ENCODE measurements around the gene RANBP1. TPM values are rescaled to one million over a fixed set of nuclear protein-coding genes. Genes with fewer than 3 reads are reported as not detected.

RANBP1 gene
- polyA plus RNA-seq, 1 donor (not counting 4 experiments of a cell fraction or from before 2014, with no cell fraction given), result 193 TPM

GRCh38 chr22:20166703-20167102 is 50.8 kb downstream of the RANBP1 start:
- FAIRE-seq (no peak), DNase-seq (ENCODE audit: low read depth, low spot score) (no peak)
- H3K4me3 ChIP-seq (ENCODE audit: control insufficient read depth in 2 of 3, extremely low read depth in 1 of 3, insufficient read depth in 2 of 3, low read depth in 1 of 3, low read length in 3 of 3), result no peak overlapping the region
- H3K27ac ChIP-seq (ENCODE audit: control insufficient read depth, insufficient read depth, low read length), result no peak overlapping the region
- no peaks in the 10 kb centered on the region for H3K79me2 ChIP-seq (ENCODE audit: control insufficient read depth, insufficient read depth, low read length)
- H3K9ac ChIP-seq (ENCODE audit: control insufficient read depth, extremely low read depth, insufficient read depth, low read length), result no peak overlapping the region
- no peak overlapping the region for H3K4me2 ChIP-seq (ENCODE audit: control insufficient read depth, extremely low read depth, insufficient read depth, low read depth, low read length)
- H3K9me1 ChIP-seq (ENCODE audit: control insufficient read depth, extremely low read depth, insufficient read depth, low read length), result no peaks in the 10 kb centered on the region
- no peaks in the 10 kb centered on the region for H3K27me3 ChIP-seq (ENCODE audit: control insufficient read depth, extremely low read depth, insufficient read depth, low read length)
- TF ChIP-seq CTCF (optimal IDR thresholded peaks at IDR 0.05 in 1 of 3, IDR thresholded peaks at IDR 0.05 in 1 of 3, conservative IDR thresholded peaks at IDR 0.05 in 1 of 3; ENCODE audit: extremely low read depth in 1 of 3, insufficient read depth in 2 of 3, low read length in 3 of 3), result no peak
- no peak for TF ChIP-seq EZH2 (IDR thresholded peaks at IDR 0.05; ENCODE audit: low read length)
- H3K4me1 ChIP-seq (ENCODE audit: control insufficient read depth, extremely low read depth, insufficient read depth, low read length), result no peaks in the 10 kb centered on the region
- dilution Hi-C loops (cut with MboI; ENCODE audit: extremely low pct_ligation_motif_present, low sequenced_read_pairs), result no loop called here
- no peaks in the 10 kb centered on the region for H4K20me1 ChIP-seq (ENCODE audit: control insufficient read depth, extremely low read depth, insufficient read depth, low read length)
- no peaks in the 10 kb centered on the region for H3K36me3 ChIP-seq (ENCODE audit: control insufficient read depth in 2 of 2, extremely low read depth in 1 of 2, insufficient read depth in 2 of 2, low read length in 2 of 2)
- no peak overlapping the region for H2AFZ ChIP-seq (ENCODE audit: control insufficient read depth, low read length)
- no peaks in the 10 kb centered on the region for H3K9me3 ChIP-seq (ENCODE audit: control insufficient read depth, low read depth, low read length)

- dilution Hi-C loops (cut with MboI; ENCODE audit: extremely low pct_ligation_motif_present, low sequenced_read_pairs), result no loop called here
- FAIRE-seq (no peak), DNase-seq (ENCODE audit: low read depth, low spot score) (no peak)
- Histone ChIP-seq H3K79me2 (ENCODE audit: control insufficient read depth, insufficient read depth, low read length) (no peaks in the 10 kb centered on the region), H3K4me1 (ENCODE audit: control insufficient read depth, extremely low read depth, insufficient read depth, low read length) (no peaks in the 10 kb centered on the region), H3K4me3 (ENCODE audit: control insufficient read depth in 2 of 3, extremely low read depth in 1 of 3, insufficient read depth in 2 of 3, low read depth in 1 of 3, low read length in 3 of 3) (no peak overlapping the region), H2AFZ (ENCODE audit: control insufficient read depth, low read length) (no peak overlapping the region), H3K9me3 (ENCODE audit: control insufficient read depth, low read depth, low read length) (no peaks in the 10 kb centered on the region), H3K9ac (ENCODE audit: control insufficient read depth, extremely low read depth, insufficient read depth, low read length) (no peak overlapping the region), H3K9me1 (ENCODE audit: control insufficient read depth, extremely low read depth, insufficient read depth, low read length) (no peaks in the 10 kb centered on the region), H3K36me3 (ENCODE audit: control insufficient read depth in 2 of 2, extremely low read depth in 1 of 2, insufficient read depth in 2 of 2, low read length in 2 of 2) (no peaks in the 10 kb centered on the region), H3K27me3 (ENCODE audit: control insufficient read depth, extremely low read depth, insufficient read depth, low read length) (no peaks in the 10 kb centered on the region), H3K27ac (ENCODE audit: control insufficient read depth, insufficient read depth, low read length) (no peak overlapping the region), H4K20me1 (ENCODE audit: control insufficient read depth, extremely low read depth, insufficient read depth, low read length) (no peaks in the 10 kb centered on the region), H3K4me2 (ENCODE audit: control insufficient read depth, extremely low read depth, insufficient read depth, low read depth, low read length) (no peak overlapping the region)
- TF ChIP-seq EZH2 (IDR thresholded peaks at IDR 0.05; ENCODE audit: low read length), result no peak
- no peak for TF ChIP-seq CTCF (optimal IDR thresholded peaks at IDR 0.05 in 1 of 3, IDR thresholded peaks at IDR 0.05 in 1 of 3, conservative IDR thresholded peaks at IDR 0.05 in 1 of 3; ENCODE audit: extremely low read depth in 1 of 3, insufficient read depth in 2 of 3, low read length in 3 of 3)
Observed at GRCh38 chr22:20167643-20168322, 51.9 kb downstream of the RANBP1 start.

All from keratinocyte (primary cell).